ENCODE measurements around the gene STIM1. TPM values are rescaled to one million over a fixed set of nuclear protein-coding genes. Genes with fewer than 3 reads are reported as not detected.

STIM1 gene
- total RNA-seq, 3 donors from 2014 or later (not counting 1 experiment from before 2014, with no cell fraction given) = 171 to 187 (median 175) TPM

- no peaks in the 10 kb centered on the region for H3K36me3 Mint-ChIP-seq
- H3K27me3 ChIP-seq (ENCODE audit: control insufficient read depth, insufficient read depth, low read length) = no peaks in the 10 kb centered on the region
These were observed 95.7 kb downstream of the STIM1 start for GRCh38 chr11:3950996-3951660.

GRCh38 chr11:3952715-3953114, 97.3 kb downstream of the STIM1 start:
- peak in 1 of 3 donors; percentile 30 for ATAC-seq
- H3K27ac Mint-ChIP-seq = peak overlapping the region; percentile 87 to 91

More at GRCh38 chr11:3950996-3951660, 95.7 kb downstream of the STIM1 start:
- intact Hi-C loops (cut with micrococcal nuclease) = no loop called here
- 56% methylated on average over 4 of the region's 4 CpGs for WGBS (ENCODE audit: insufficient coverage)
- Histone ChIP-seq H3K27ac (ENCODE audit: low read length) (peak overlapping the region; percentile 36), H3K4me1 (ENCODE audit: control insufficient read depth, insufficient read depth, low read length) (peaks cover 65% of the 10 kb centered on the region), H3K9me3 (ENCODE audit: control insufficient read depth, insufficient read depth, low read length) (no peaks in the 10 kb centered on the region), H3K4me3 (ENCODE audit: low read length) (no peak overlapping the region), H3K36me3 (ENCODE audit: control insufficient read depth, insufficient read depth, low read length) (no peaks in the 10 kb centered on the region)
- Mint-ChIP-seq H3K9me3 (no peaks in the 10 kb centered on the region), H3K4me1 (peaks cover 97 to 98% of the 10 kb centered on the region in 2 donors), H3K4me3 (peak overlapping the region; percentile 63), H3K27me3 (ENCODE audit: low read depth in 2 of 2) (no peaks in the 10 kb centered on the region), H3K27ac (peak overlapping the region; percentile 87 to 91)
- ATAC-seq (no peak), DNase-seq (peak in 1 of 2 donors; percentile 51)
- no peak for TF ChIP-seq CTCF (IDR thresholded peaks at IDR 0.05)

GRCh38 chr11:3953327-3953726, 97.9 kb downstream of the STIM1 start:
- Histone ChIP-seq H3K36me3 (ENCODE audit: control insufficient read depth, insufficient read depth, low read length) (no peaks in the 10 kb centered on the region), H3K9me3 (ENCODE audit: control insufficient read depth, insufficient read depth, low read length) (no peaks in the 10 kb centered on the region), H3K27ac (ENCODE audit: low read length) (peak overlapping the region; percentile 8), H3K27me3 (ENCODE audit: control insufficient read depth, insufficient read depth, low read length) (no peaks in the 10 kb centered on the region), H3K4me1 (ENCODE audit: control insufficient read depth, insufficient read depth, low read length) (peaks cover 46% of the 10 kb centered on the region), H3K4me3 (ENCODE audit: low read length) (no peak overlapping the region)
- H3K27ac Mint-ChIP-seq = peak overlapping the region; percentile 38 to 91
- no peaks in the 10 kb centered on the region for H3K9me3 Mint-ChIP-seq
- H3K36me3 Mint-ChIP-seq = no peaks in the 10 kb centered on the region
- H3K4me3 Mint-ChIP-seq = peak overlapping the region; percentile 50
- WGBS (ENCODE audit: insufficient coverage) = 50% methylated on average over 2 of the region's 3 CpGs
- ATAC-seq (no peak), DNase-seq (no peak)
- no peaks in the 10 kb centered on the region for H3K27me3 Mint-ChIP-seq (ENCODE audit: low read depth in 2 of 2)
- intact Hi-C loops (cut with micrococcal nuclease) = no loop called here
- TF ChIP-seq CTCF (IDR thresholded peaks at IDR 0.05) = no peak
- H3K4me1 Mint-ChIP-seq = peaks cover 80 to 82% of the 10 kb centered on the region in 2 donors

More at GRCh38 chr11:3952715-3953114, 97.3 kb downstream of the STIM1 start:
- Mint-ChIP-seq H3K4me3 (peak overlapping the region; percentile 71), H3K9me3 (no peaks in the 10 kb centered on the region), H3K4me1 (peaks cover 85 to 88% of the 10 kb centered on the region in 2 donors), H3K36me3 (no peaks in the 10 kb centered on the region), H3K27me3 (ENCODE audit: low read depth in 2 of 2) (no peaks in the 10 kb centered on the region)
- no peak for DNase-seq
- no peaks in the 10 kb centered on the region for H3K36me3 ChIP-seq (ENCODE audit: control insufficient read depth, insufficient read depth, low read length)
- H3K27me3 ChIP-seq (ENCODE audit: control insufficient read depth, insufficient read depth, low read length) = no peaks in the 10 kb centered on the region
- no peak overlapping the region for H3K4me3 ChIP-seq (ENCODE audit: low read length)
- H3K9me3 ChIP-seq (ENCODE audit: control insufficient read depth, insufficient read depth, low read length) = no peaks in the 10 kb centered on the region
- TF ChIP-seq CTCF (IDR thresholded peaks at IDR 0.05) = no peak
- peak overlapping the region; percentile 24 for H3K27ac ChIP-seq (ENCODE audit: low read length)
- peaks cover 51% of the 10 kb centered on the region for H3K4me1 ChIP-seq (ENCODE audit: control insufficient read depth, insufficient read depth, low read length)
- intact Hi-C loops (cut with micrococcal nuclease) = no loop called here
